Measurements from ENCODE around the gene ENAH. TPM values are rescaled to one million over a fixed set of nuclear protein-coding genes. Genes with fewer than 3 reads are reported as not detected.
A peak's percentile ranks its signal among the peaks of the same experiment; 100 is the strongest.

ENAH gene
- total and polyA plus RNA-seq, 2 experiments from 2014 or later, result 46.4 to 124 TPM

DNA sequence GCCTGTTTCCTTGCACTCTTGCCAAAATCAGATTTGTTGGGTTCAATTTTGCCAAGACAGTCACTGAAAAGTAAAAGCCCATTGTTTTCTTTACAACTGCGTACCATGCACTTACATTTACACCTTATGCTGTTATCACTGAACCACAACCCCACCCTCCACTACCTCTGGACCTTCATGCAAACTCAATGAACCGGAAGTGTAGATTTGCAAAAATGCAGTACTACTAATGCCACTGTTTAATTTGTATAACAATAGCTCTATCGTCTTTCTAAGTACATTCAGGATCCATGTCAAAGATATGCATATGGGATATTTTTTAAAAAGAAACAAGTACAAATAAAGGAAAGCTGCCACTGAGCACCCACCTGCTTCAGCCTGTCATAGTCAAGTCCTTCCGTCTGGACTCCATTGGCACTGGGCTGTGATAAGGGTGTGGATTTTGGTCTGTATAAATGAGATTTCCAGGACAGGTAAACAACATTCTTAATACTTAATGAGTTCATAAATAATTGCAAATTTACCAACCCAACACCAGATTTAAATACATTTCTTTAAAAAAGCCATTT lies 152.2 kb downstream of the ENAH start:
- Histone ChIP-seq H3K4me1 (ENCODE audit: low read depth) (no peaks in the 10 kb centered on the region), H3K36me3 (peaks cover 40% of the 10 kb centered on the region), H3K27me3 (no peaks in the 10 kb centered on the region), H3K27ac (no peak overlapping the region), H3K9me3 (ENCODE audit: low read depth) (no peaks in the 10 kb centered on the region), H3K4me3 (no peak overlapping the region)
- TF ChIP-seq, protein P1, sequence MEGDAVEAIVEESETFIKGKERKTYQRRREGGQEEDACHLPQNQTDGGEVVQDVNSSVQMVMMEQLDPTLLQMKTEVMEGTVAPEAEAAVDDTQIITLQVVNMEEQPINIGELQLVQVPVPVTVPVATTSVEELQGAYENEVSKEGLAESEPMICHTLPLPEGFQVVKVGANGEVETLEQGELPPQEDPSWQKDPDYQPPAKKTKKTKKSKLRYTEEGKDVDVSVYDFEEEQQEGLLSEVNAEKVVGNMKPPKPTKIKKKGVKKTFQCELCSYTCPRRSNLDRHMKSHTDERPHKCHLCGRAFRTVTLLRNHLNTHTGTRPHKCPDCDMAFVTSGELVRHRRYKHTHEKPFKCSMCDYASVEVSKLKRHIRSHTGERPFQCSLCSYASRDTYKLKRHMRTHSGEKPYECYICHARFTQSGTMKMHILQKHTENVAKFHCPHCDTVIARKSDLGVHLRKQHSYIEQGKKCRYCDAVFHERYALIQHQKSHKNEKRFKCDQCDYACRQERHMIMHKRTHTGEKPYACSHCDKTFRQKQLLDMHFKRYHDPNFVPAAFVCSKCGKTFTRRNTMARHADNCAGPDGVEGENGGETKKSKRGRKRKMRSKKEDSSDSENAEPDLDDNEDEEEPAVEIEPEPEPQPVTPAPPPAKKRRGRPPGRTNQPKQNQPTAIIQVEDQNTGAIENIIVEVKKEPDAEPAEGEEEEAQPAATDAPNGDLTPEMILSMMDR (IDR thresholded peaks at IDR 0.05; ENCODE audit: low read depth, low read length), result no peak
- no peak for DNase-seq (ENCODE audit: low read depth in 1 of 2, low spot score in 1 of 2)

DNA sequence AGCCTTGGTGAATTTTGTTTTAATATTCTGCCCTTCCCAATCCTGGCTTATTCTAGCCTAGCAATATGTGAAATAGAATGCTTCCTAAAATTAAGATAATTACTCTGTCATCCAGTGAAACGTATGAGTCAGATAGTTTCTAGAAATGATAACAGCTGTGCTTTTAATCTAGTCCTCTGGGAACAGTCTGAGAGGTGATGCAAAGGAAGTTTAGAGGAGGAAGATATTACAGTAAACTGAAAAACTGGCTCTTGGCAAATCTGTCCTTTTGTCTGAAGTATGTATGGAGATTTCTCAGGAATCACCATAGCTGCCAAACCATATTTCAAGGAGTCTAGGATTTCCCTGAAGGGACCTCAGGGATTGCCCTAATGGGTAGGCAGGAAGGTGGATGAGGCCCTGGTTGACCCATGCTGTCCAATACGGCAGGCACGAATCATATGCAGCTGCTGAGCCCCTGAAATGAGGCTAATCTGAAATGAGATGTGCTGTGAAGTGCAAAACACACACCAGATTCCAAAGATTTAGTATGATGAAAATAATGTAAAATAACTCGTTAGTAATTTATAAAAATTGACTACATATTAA lies 154.3 kb downstream of the ENAH start:
- peaks cover 45% of the 10 kb centered on the region for H3K36me3 ChIP-seq
- H3K4me3 ChIP-seq, result no peak overlapping the region
- no peaks in the 10 kb centered on the region for H3K4me1 ChIP-seq (ENCODE audit: low read depth)
- no peaks in the 10 kb centered on the region for H3K27me3 ChIP-seq
- peak in 1 of 2 donors; percentile 66 for DNase-seq (ENCODE audit: low read depth in 1 of 2, low spot score in 1 of 2)
- no peaks in the 10 kb centered on the region for H3K9me3 ChIP-seq (ENCODE audit: low read depth)
- H3K27ac ChIP-seq, result no peak overlapping the region
- TF ChIP-seq, protein P1 (IDR thresholded peaks at IDR 0.05; ENCODE audit: low read depth, low read length), result no peak

DNA sequence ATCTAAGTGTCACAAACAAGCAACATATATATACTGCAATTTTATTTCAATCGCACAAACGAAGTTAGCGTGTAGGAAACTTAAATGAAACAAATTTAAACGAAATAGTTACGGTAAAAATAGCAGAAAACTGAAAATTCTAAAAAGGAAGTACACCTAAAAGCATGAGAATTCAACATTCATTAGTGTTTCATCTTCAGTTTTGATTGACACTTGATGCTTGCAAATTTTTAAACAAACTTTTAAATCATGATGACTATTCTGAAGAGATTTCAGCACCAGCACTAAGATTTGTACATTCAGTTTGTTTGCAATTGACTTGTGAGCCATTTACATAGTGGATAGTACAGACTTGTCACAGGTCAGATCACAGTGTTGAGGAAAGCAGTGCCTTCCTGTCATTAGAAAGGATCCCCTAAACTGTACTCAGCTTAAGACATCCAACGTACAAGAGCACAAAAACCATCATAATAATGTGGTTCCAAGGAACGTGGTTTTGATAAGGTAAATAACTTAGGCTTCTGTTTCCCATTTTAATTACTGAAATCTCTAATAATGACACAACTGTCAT lies 158.0 kb downstream of the ENAH start:
- H3K27ac ChIP-seq, result no peak overlapping the region
- no peaks in the 10 kb centered on the region for H3K4me1 ChIP-seq (ENCODE audit: low read depth)
- H3K27me3 ChIP-seq, result no peaks in the 10 kb centered on the region
- H3K9me3 ChIP-seq (ENCODE audit: low read depth), result no peaks in the 10 kb centered on the region
- TF ChIP-seq, protein P1 (IDR thresholded peaks at IDR 0.05; ENCODE audit: low read depth, low read length), result no peak
- no peak overlapping the region for H3K4me3 ChIP-seq
- peaks cover 35% of the 10 kb centered on the region for H3K36me3 ChIP-seq
- DNase-seq (ENCODE audit: low read depth in 1 of 2, low spot score in 1 of 2), result no peak

DNA sequence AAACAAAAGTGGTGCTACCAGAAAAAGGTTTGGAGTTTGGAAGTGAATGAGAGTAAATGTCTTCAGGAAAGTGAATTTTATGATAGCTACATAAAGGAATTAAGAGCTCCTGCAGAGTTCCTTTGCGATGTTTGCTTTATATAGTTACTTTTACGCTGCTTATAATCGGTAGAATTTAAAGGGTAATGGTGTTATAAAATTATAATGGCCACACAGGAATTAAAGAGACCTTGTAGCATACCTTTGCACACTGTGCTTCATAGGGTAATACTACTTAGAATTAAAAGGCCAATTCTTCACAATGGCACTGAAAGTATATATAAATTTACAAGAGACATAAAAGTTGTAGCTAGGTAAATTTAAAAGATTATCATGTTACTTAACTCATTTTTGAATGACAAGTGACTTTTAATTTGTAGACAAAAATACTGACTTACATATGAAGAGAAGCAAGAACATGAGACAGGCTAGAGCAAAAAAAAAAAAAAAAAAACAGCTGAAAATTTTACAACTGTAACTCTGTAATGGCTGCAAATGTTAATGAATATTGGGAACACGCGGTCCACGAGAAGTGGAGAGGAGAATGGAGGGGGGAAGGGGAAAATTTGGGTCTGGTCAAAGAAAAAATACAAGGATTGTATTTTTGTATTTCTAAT lies 159.2 kb downstream of the ENAH start:
- TF ChIP-seq, protein P1 (IDR thresholded peaks at IDR 0.05; ENCODE audit: low read depth, low read length), result no peak
- H3K4me3 ChIP-seq, result no peak overlapping the region
- H3K4me1 ChIP-seq (ENCODE audit: low read depth), result peaks cover under 1% of the 10 kb centered on the region
- H3K27me3 ChIP-seq, result no peaks in the 10 kb centered on the region
- no peak for DNase-seq (ENCODE audit: low read depth in 1 of 2, low spot score in 1 of 2)
- H3K27ac ChIP-seq, result no peak overlapping the region
- H3K36me3 ChIP-seq, result peaks cover 29% of the 10 kb centered on the region
- H3K9me3 ChIP-seq (ENCODE audit: low read depth), result no peaks in the 10 kb centered on the region

DNA sequence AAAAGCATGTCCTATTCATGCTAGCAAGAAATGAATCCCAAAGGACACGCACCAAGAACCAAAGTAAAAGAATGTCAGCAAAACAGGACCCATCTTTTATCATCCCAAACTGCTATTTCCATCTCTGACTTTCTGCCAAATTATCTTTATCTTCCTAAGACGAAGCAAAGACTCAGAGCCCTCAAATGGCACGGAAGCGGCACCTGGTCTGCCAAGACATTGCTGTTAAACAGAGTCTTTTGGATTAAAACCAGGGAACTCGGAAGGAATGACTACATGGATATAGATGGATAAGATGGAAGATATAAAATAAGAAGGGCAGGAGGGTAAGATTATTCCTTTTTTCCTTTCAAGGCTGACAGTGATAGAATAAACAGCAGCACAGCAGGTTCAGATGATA lies 164.2 kb downstream of the ENAH start:
- H3K27ac ChIP-seq, result peak overlapping the region; percentile 37
- peaks cover 4% of the 10 kb centered on the region for H3K4me1 ChIP-seq (ENCODE audit: low read depth)
- TF ChIP-seq, protein P1 (IDR thresholded peaks at IDR 0.05; ENCODE audit: low read depth, low read length), result no peak
- no peaks in the 10 kb centered on the region for H3K9me3 ChIP-seq (ENCODE audit: low read depth)
- no peaks in the 10 kb centered on the region for H3K36me3 ChIP-seq
- H3K4me3 ChIP-seq, result no peak overlapping the region
- no peak for DNase-seq (ENCODE audit: low read depth in 1 of 2, low spot score in 1 of 2)
- no peaks in the 10 kb centered on the region for H3K27me3 ChIP-seq
